Vagina (tissue), 2 donors: Measurements from ENCODE around the gene HJURP. TPM values are rescaled to one million over a fixed set of nuclear protein-coding genes. Genes with fewer than 3 reads are reported as not detected.

Source experiments
- DNase-seq, 2 donors: peaks; one replicate each; pipeline ENCODE4 v3.0.0-alpha.2; 2017; ENCODE audit errors: extremely low spot score in 2 of 2
- H3K27ac ChIP-seq: fragments of 200-600 bp; sonication (generic); one replicate; pipeline ENCODE4 v1.5.1; 2019
- H3K27me3 ChIP-seq: fragments of 200-600 bp; sonication (generic); one replicate; pipeline ENCODE4 v1.5.1; 2019
- H3K36me3 ChIP-seq, 2 donors: fragments of 200-600 bp; sonication (generic); one replicate each; pipeline ENCODE4 v1.5.1; 2017 to 2019
- H3K4me1 ChIP-seq: fragments of 200-600 bp; sonication (generic); one replicate; pipeline ENCODE4 v1.5.1; 2019
- H3K4me3 ChIP-seq, 2 donors: fragments of 200-600 bp; sonication (generic); 1 replicate in 1 of 2; 2 replicates in 1 of 2; pipeline ENCODE4 v1.5.1; 2016 to 2019
- H3K9me3 ChIP-seq: fragments of 200-600 bp; sonication (generic); one replicate; pipeline ENCODE4 v1.5.1; 2019
- POLR2A ChIP-seq, 2 donors: fragments of 450-650 bp; IDR thresholded peaks; one replicate each; pipeline ENCODE4 v1.6.1; 2017; ENCODE audit warnings: antibody characterized with exemption in 2 of 2, mild to moderate bottlenecking in 2 of 2, moderate library complexity in 2 of 2
- POLR2AphosphoS5 ChIP-seq, 2 donors: sonication (generic); formaldehyde crosslinking; IDR thresholded peaks; one replicate each; pipeline ENCODE4 v1.9.0; 2017; ENCODE audit warnings: antibody characterized with exemption in 2 of 2, mild to moderate bottlenecking in 2 of 2, low read depth in 1 of 2; ENCODE audit not compliant: insufficient read depth in 1 of 2
- intact Hi-C: fragments of 100-400 bp; cut with DNase I; formaldehyde crosslinking; loops from one replicate; pipeline ENCODE4 v1.15.1; 2023
- total RNA-seq: library from RNA; depleted of rRNA; stranded (reverse); fragments of >200 nt; gene quantifications from one replicate; pipeline ENCODE4 v1.2.3, GENCODE V29; 2016
- TF ChIP-seq, protein P1 (sequence below), 3 experiments: fragments of 450-650 bp in 2 of 3; fragments of 200-600 bp in 1 of 3; sonication (generic) in 1 of 3; IDR thresholded peaks; one replicate each; pipeline ENCODE4 v1.5.1; 2017 to 2019; ENCODE audit warnings: antibody characterized with exemption in 3 of 3, mild to moderate bottlenecking in 2 of 3, moderate library complexity in 2 of 3

Gene HJURP
- total RNA-seq, 1 donor from 2014 or later, result 2.2 TPM

- H3K4me3 ChIP-seq, result no peak overlapping the region
- H3K9me3 ChIP-seq, result no peaks in the 10 kb centered on the region
- no peak for TF ChIP-seq POLR2A (IDR thresholded peaks at IDR 0.05)
- TF ChIP-seq, protein P1, sequence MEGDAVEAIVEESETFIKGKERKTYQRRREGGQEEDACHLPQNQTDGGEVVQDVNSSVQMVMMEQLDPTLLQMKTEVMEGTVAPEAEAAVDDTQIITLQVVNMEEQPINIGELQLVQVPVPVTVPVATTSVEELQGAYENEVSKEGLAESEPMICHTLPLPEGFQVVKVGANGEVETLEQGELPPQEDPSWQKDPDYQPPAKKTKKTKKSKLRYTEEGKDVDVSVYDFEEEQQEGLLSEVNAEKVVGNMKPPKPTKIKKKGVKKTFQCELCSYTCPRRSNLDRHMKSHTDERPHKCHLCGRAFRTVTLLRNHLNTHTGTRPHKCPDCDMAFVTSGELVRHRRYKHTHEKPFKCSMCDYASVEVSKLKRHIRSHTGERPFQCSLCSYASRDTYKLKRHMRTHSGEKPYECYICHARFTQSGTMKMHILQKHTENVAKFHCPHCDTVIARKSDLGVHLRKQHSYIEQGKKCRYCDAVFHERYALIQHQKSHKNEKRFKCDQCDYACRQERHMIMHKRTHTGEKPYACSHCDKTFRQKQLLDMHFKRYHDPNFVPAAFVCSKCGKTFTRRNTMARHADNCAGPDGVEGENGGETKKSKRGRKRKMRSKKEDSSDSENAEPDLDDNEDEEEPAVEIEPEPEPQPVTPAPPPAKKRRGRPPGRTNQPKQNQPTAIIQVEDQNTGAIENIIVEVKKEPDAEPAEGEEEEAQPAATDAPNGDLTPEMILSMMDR (IDR thresholded peaks at IDR 0.05), result no peak
- H3K27me3 ChIP-seq, result no peaks in the 10 kb centered on the region
- intact Hi-C loops, result no loop called here
- no peaks in the 10 kb centered on the region for H3K4me1 ChIP-seq
- no peaks in the 10 kb centered on the region for H3K36me3 ChIP-seq
- peak in 1 of 2 donors; percentile 87 for DNase-seq
- H3K27ac ChIP-seq, result no peak overlapping the region
Measured at GRCh38 chr2:233838251-233838650, 16.1 kb downstream of the HJURP start.

GRCh38 chr2:233837694-233838229, 16.6 kb downstream of the HJURP start:
- intact Hi-C loops, result no loop called here
- TF ChIP-seq POLR2A (IDR thresholded peaks at IDR 0.05), result no peak
- TF ChIP-seq, protein P1 (IDR thresholded peaks at IDR 0.05), result no peak
- TF ChIP-seq POLR2AphosphoS5 (IDR thresholded peaks at IDR 0.05; ENCODE audit: insufficient read depth in 1 of 2, low read depth in 1 of 2), result no peak
- H3K27ac ChIP-seq, result no peak overlapping the region
- no peaks in the 10 kb centered on the region for H3K36me3 ChIP-seq
- DNase-seq, result no peak
- H3K9me3 ChIP-seq, result no peaks in the 10 kb centered on the region
- no peaks in the 10 kb centered on the region for H3K27me3 ChIP-seq
- no peaks in the 10 kb centered on the region for H3K4me1 ChIP-seq
- H3K4me3 ChIP-seq, result no peak overlapping the region

DNA sequence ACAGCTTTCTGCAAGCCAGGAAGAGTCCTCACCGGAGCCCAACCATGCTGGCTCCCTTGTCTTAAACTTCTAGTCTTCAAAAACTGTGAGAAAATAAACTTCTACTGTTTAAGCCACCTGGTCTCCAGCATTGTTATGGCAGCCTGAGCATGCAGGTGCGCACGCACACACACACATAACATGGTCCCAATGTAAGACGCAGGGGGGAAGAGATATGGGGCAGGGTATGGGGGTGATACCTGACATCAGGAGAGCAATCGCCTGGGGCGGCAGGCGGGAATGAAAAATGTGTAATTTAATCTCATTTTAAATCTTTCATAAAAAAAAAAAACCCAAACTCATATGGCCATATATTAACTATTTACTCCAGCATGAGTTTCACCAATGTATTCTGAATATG, 18.0 kb downstream of the HJURP start:
- H3K36me3 ChIP-seq, result no peaks in the 10 kb centered on the region
- H3K27me3 ChIP-seq, result no peaks in the 10 kb centered on the region
- H3K4me1 ChIP-seq, result no peaks in the 10 kb centered on the region
- no peak overlapping the region for H3K4me3 ChIP-seq
- TF ChIP-seq POLR2A (IDR thresholded peaks at IDR 0.05) (no peak), POLR2AphosphoS5 (IDR thresholded peaks at IDR 0.05; ENCODE audit: insufficient read depth in 1 of 2, low read depth in 1 of 2) (no peak)
- TF ChIP-seq, protein P1 (IDR thresholded peaks at IDR 0.05), result no peak
- intact Hi-C loops, result no loop called here
- H3K9me3 ChIP-seq, result no peaks in the 10 kb centered on the region
- no peak for DNase-seq
- H3K27ac ChIP-seq, result no peak overlapping the region

GRCh38 chr2:233835230-233836186, 18.8 kb downstream of the HJURP start:
- TF ChIP-seq POLR2A (IDR thresholded peaks at IDR 0.05) (no peak), POLR2AphosphoS5 (IDR thresholded peaks at IDR 0.05; ENCODE audit: insufficient read depth in 1 of 2, low read depth in 1 of 2) (no peak)
- TF ChIP-seq, protein P1 (IDR thresholded peaks at IDR 0.05), result no peak
- intact Hi-C loops, result no loop called here
- no peak for DNase-seq
- Histone ChIP-seq H3K4me3 (no peak overlapping the region), H3K36me3 (no peaks in the 10 kb centered on the region), H3K27me3 (no peaks in the 10 kb centered on the region), H3K27ac (no peak overlapping the region), H3K4me1 (no peaks in the 10 kb centered on the region), H3K9me3 (no peaks in the 10 kb centered on the region)

- no peak for DNase-seq
- Histone ChIP-seq H3K4me3 (no peak overlapping the region), H3K36me3 (no peaks in the 10 kb centered on the region), H3K27ac (no peak overlapping the region), H3K4me1 (no peaks in the 10 kb centered on the region), H3K9me3 (no peaks in the 10 kb centered on the region), H3K27me3 (no peaks in the 10 kb centered on the region)
- TF ChIP-seq POLR2AphosphoS5 (IDR thresholded peaks at IDR 0.05; ENCODE audit: insufficient read depth in 1 of 2, low read depth in 1 of 2) (no peak), POLR2A (IDR thresholded peaks at IDR 0.05) (no peak)
- TF ChIP-seq, protein P1 (IDR thresholded peaks at IDR 0.05), result no peak
- intact Hi-C loops, result no loop called here
Measured at GRCh38 chr2:233833345-233833744, 21.0 kb downstream of the HJURP start.
